WTC11 (cell line): ENCODE measurements around the gene LMCD1. TPM values are rescaled to one million over a fixed set of nuclear protein-coding genes. Genes with fewer than 3 reads are reported as not detected.

Source experiments
- ATAC-seq: fragments of 200-7000 bp; cut with Tn5 transposase; 2 replicates; pipeline ENCODE4 v1.10.0; 2021; ENCODE audit warnings: mild to moderate bottlenecking, moderate library complexity
- CTCF ChIA-PET: fragments of 300-600 bp; sonication (Branson Sonifier 250); formaldehyde crosslinking; loops from one replicate; lab custom pipeline; 2021; ENCODE audit warnings: antibody characterized with exemption; lab: Charles Lee
- POLR2A ChIA-PET: fragments of 350-600 bp; sonication (Branson Sonifier 250); formaldehyde crosslinking; loops from one replicate; lab custom pipeline; 2021; ENCODE audit warnings: antibody characterized with exemption; lab: Charles Lee
- DNase-seq: peaks from one replicate; pipeline ENCODE4 v3.0.0; 2021; ENCODE audit warnings: low spot score
- H3K27ac Mint-ChIP-seq: 2 replicates; pipeline ENCODE4 v1.8.0; 2021; ENCODE audit warnings: mixed read lengths
- H3K27me3 Mint-ChIP-seq: 2 replicates; pipeline ENCODE4 v1.8.0; 2021; ENCODE audit warnings: low read depth, mild to moderate bottlenecking, moderate library complexity, mixed read lengths
- H3K36me3 Mint-ChIP-seq: 2 replicates; pipeline ENCODE4 v1.8.0; 2021; ENCODE audit warnings: mixed read lengths
- H3K4me1 Mint-ChIP-seq: 2 replicates; pipeline ENCODE4 v1.8.0; 2022; ENCODE audit warnings: mixed read lengths
- H3K4me3 Mint-ChIP-seq: 2 replicates; pipeline ENCODE4 v1.8.0; 2021; ENCODE audit warnings: mild to moderate bottlenecking, moderate library complexity, mixed read lengths
- H3K9me3 Mint-ChIP-seq: 2 replicates; pipeline ENCODE4 v1.8.0; 2021; ENCODE audit warnings: mixed read lengths
- CDX4 ChIP-seq: fragments of 250-450 bp; sonication (Bioruptor Pico); IDR thresholded peaks from 2 replicates; pipeline ENCODE4 v1.9.0; 2021; ENCODE audit warnings: moderate library complexity, mild to moderate bottlenecking, inconsistent platforms, borderline replicate concordance
- CREB1 ChIP-seq: sonication (generic); formaldehyde crosslinking; IDR thresholded peaks from 2 replicates; pipeline ENCODE4 v1.8.0; 2023; ENCODE audit warnings: mild to moderate bottlenecking, missing genetic modification reagents
- ELF4 ChIP-seq: sonication (generic); formaldehyde crosslinking; IDR thresholded peaks from 2 replicates; pipeline ENCODE4 v1.8.1; 2022; ENCODE audit warnings: low read depth, mild to moderate bottlenecking, moderate library complexity, missing genetic modification reagents
- ESRRA ChIP-seq: sonication (generic); formaldehyde crosslinking; IDR thresholded peaks from 2 replicates; pipeline ENCODE4 v1.8.1; 2022; ENCODE audit warnings: mild to moderate bottlenecking, missing genetic modification reagents, borderline replicate concordance
- ETV6 ChIP-seq: sonication (generic); formaldehyde crosslinking; IDR thresholded peaks from 2 replicates; pipeline ENCODE4 v1.8.1; 2022; ENCODE audit warnings: mild to moderate bottlenecking, missing genetic modification reagents
- FOXK1 ChIP-seq: sonication (generic); formaldehyde crosslinking; IDR thresholded peaks from 2 replicates; pipeline ENCODE4 v1.8.0; 2022; ENCODE audit warnings: mild to moderate bottlenecking, moderate library complexity, missing genetic modification reagents
- FOXP1 ChIP-seq: sonication (generic); formaldehyde crosslinking; IDR thresholded peaks from 2 replicates; pipeline ENCODE4 v1.8.0; 2022; ENCODE audit warnings: missing genetic modification reagents, mild to moderate bottlenecking, moderate library complexity, borderline replicate concordance
- IRF2 ChIP-seq: sonication (generic); formaldehyde crosslinking; IDR thresholded peaks from 2 replicates; pipeline ENCODE4 v1.8.0; 2022; ENCODE audit warnings: low read depth, missing genetic modification reagents, borderline replicate concordance
- NR1H2 ChIP-seq: sonication (generic); formaldehyde crosslinking; IDR thresholded peaks from 2 replicates; pipeline ENCODE4 v1.9.0; 2021; ENCODE audit warnings: mild to moderate bottlenecking, moderate library complexity, missing genetic modification reagents
- OVOL2 ChIP-seq: fragments of 250-450 bp; sonication (Bioruptor Pico); IDR thresholded peaks from 2 replicates; pipeline ENCODE4 v1.9.0; 2021; ENCODE audit warnings: mild to moderate bottlenecking, borderline replicate concordance
- PRDM15 ChIP-seq: sonication (generic); formaldehyde crosslinking; IDR thresholded peaks from 2 replicates; pipeline ENCODE4 v1.8.0; 2022; ENCODE audit warnings: missing genetic modification reagents
- TCF7 ChIP-seq: sonication (generic); formaldehyde crosslinking; IDR thresholded peaks from 2 replicates; pipeline ENCODE4 v1.8.0; 2022; ENCODE audit warnings: mild to moderate bottlenecking, low read depth, missing genetic modification reagents, moderate library complexity
- TEAD4 ChIP-seq: sonication (generic); formaldehyde crosslinking; IDR thresholded peaks from 2 replicates; pipeline ENCODE4 v1.8.0; 2022; ENCODE audit warnings: mild to moderate bottlenecking, missing genetic modification reagents
- total RNA-seq: library from RNA; stranded (reverse); gene quantifications from 3 replicates; pipeline ENCODE4 v1.2.3, GENCODE V29; 2021
- TF ChIP-seq, protein P1 (sequence below): sonication (generic); formaldehyde crosslinking; conservative IDR thresholded peaks from 2 replicates; pipeline ENCODE4 v1.8.1; 2023; ENCODE audit warnings: mild to moderate bottlenecking, low read depth, missing genetic modification reagents, moderate library complexity
- TF ChIP-seq, protein P2 (sequence below): sonication (generic); formaldehyde crosslinking; IDR thresholded peaks from 2 replicates; pipeline ENCODE4 v1.8.0; 2022; ENCODE audit warnings: mild to moderate bottlenecking, missing genetic modification reagents
- TF ChIP-seq, protein P3 (sequence below): sonication (generic); formaldehyde crosslinking; IDR thresholded peaks from 2 replicates; pipeline ENCODE4 v1.8.0; 2022; ENCODE audit warnings: mild to moderate bottlenecking, missing genetic modification reagents
- TF ChIP-seq, protein P4 (sequence below): fragments of 250-450 bp; sonication (Bioruptor Pico); IDR thresholded peaks from 2 replicates; pipeline ENCODE4 v2.1.2; 2022; ENCODE audit warnings: mild to moderate bottlenecking, moderate library complexity

The LMCD1 gene
- total RNA-seq, 1 experiment from 2014 or later, result 12.5 TPM

GRCh38 chr3:8482960-8483665 lies 18.5 kb upstream of the LMCD1 start (continued):
- TF ChIP-seq, protein P1, sequence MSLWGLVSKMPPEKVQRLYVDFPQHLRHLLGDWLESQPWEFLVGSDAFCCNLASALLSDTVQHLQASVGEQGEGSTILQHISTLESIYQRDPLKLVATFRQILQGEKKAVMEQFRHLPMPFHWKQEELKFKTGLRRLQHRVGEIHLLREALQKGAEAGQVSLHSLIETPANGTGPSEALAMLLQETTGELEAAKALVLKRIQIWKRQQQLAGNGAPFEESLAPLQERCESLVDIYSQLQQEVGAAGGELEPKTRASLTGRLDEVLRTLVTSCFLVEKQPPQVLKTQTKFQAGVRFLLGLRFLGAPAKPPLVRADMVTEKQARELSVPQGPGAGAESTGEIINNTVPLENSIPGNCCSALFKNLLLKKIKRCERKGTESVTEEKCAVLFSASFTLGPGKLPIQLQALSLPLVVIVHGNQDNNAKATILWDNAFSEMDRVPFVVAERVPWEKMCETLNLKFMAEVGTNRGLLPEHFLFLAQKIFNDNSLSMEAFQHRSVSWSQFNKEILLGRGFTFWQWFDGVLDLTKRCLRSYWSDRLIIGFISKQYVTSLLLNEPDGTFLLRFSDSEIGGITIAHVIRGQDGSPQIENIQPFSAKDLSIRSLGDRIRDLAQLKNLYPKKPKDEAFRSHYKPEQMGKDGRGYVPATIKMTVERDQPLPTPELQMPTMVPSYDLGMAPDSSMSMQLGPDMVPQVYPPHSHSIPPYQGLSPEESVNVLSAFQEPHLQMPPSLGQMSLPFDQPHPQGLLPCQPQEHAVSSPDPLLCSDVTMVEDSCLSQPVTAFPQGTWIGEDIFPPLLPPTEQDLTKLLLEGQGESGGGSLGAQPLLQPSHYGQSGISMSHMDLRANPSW (CRISPR knock-in tag), result no peak
- TF ChIP-seq FOXK1 (CRISPR knock-in tag) (no peak), TCF7 (CRISPR knock-in tag) (no peak), TEAD4 (CRISPR knock-in tag) (no peak), PRDM15 (no peak), IRF2 (no peak)
- TF ChIP-seq, protein P2, sequence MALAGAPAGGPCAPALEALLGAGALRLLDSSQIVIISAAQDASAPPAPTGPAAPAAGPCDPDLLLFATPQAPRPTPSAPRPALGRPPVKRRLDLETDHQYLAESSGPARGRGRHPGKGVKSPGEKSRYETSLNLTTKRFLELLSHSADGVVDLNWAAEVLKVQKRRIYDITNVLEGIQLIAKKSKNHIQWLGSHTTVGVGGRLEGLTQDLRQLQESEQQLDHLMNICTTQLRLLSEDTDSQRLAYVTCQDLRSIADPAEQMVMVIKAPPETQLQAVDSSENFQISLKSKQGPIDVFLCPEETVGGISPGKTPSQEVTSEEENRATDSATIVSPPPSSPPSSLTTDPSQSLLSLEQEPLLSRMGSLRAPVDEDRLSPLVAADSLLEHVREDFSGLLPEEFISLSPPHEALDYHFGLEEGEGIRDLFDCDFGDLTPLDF (CRISPR knock-in tag), result no peak

GRCh38 chr3:8484409-8485140 lies 17.0 kb upstream of the LMCD1 start:
- DNase-seq (no peak), ATAC-seq (no peak)
- peaks cover 13% of the 10 kb centered on the region for H3K36me3 Mint-ChIP-seq
- POLR2A ChIA-PET, result interaction anchor here (1.1 kb wide), 1 partner anchor 10 kb away, joined by 3 read pairs; no protein-coding TSS in a partner anchor
- H3K27me3 Mint-ChIP-seq, result peaks cover 7% of the 10 kb centered on the region; the same call in 1 of the 2 replicates
- no peak overlapping the region for H3K27ac Mint-ChIP-seq
- TF ChIP-seq FOXP1 (CRISPR knock-in tag) (no peak), CDX4 (CRISPR knock-in tag) (no peak), ELF4 (CRISPR knock-in tag) (no peak), NR1H2 (CRISPR knock-in tag) (no peak)
- no peaks in the 10 kb centered on the region for H3K4me1 Mint-ChIP-seq
- H3K9me3 Mint-ChIP-seq, result peaks cover 14% of the 10 kb centered on the region
- CTCF ChIA-PET, result interaction anchor here (1.2 kb wide), 1 partner anchor 138 kb away, joined by 3 read pairs; no protein-coding TSS in a partner anchor
- no peak overlapping the region for H3K4me3 Mint-ChIP-seq

GRCh38 chr3:8485141-8485870 lies 16.3 kb upstream of the LMCD1 start:
- CTCF ChIA-PET, result no interaction called here
- Mint-ChIP-seq H3K9me3 (peaks cover 14% of the 10 kb centered on the region), H3K36me3 (peaks cover 13% of the 10 kb centered on the region), H3K4me3 (no peak overlapping the region), H3K27me3 (peaks cover 7% of the 10 kb centered on the region; the same call in 1 of the 2 replicates), H3K27ac (no peak overlapping the region), H3K4me1 (no peaks in the 10 kb centered on the region)
- no peak for DNase-seq
- POLR2A ChIA-PET, result no interaction called here
- ATAC-seq, result no peak
- no peak for TF ChIP-seq OVOL2
- TF ChIP-seq, protein P3, sequence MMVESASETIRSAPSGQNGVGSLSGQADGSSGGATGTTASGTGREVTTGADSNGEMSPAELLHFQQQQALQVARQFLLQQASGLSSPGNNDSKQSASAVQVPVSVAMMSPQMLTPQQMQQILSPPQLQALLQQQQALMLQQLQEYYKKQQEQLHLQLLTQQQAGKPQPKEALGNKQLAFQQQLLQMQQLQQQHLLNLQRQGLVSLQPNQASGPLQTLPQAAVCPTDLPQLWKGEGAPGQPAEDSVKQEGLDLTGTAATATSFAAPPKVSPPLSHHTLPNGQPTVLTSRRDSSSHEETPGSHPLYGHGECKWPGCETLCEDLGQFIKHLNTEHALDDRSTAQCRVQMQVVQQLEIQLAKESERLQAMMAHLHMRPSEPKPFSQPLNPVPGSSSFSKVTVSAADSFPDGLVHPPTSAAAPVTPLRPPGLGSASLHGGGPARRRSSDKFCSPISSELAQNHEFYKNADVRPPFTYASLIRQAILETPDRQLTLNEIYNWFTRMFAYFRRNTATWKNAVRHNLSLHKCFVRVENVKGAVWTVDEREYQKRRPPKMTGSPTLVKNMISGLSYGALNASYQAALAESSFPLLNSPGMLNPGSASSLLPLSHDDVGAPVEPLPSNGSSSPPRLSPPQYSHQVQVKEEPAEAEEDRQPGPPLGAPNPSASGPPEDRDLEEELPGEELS (CRISPR knock-in tag), result no peak
- TF ChIP-seq, protein P4, sequence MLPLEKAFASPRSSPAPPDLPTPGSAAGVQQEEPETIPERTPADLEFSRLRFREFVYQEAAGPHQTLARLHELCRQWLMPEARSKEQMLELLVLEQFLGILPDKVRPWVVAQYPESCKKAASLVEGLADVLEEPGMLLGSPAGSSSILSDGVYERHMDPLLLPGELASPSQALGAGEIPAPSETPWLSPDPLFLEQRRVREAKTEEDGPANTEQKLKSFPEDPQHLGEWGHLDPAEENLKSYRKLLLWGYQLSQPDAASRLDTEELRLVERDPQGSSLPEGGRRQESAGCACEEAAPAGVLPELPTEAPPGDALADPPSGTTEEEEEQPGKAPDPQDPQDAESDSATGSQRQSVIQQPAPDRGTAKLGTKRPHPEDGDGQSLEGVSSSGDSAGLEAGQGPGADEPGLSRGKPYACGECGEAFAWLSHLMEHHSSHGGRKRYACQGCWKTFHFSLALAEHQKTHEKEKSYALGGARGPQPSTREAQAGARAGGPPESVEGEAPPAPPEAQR (CRISPR knock-in tag), result no peak
- no peak for TF ChIP-seq ESRRA
- no peak for TF ChIP-seq CREB1 (CRISPR knock-in tag)
- TF ChIP-seq ETV6 (CRISPR knock-in tag), result no peak
